K562 (cell line): Measurements from ENCODE around the gene FCHSD1.

Experiments
- E2F6 ChIP-seq, 2 experiments: IDR thresholded peaks; 2 replicates each; pipeline ENCODE4 v1.6.1; 2011; ENCODE audit warnings: borderline replicate concordance in 1 of 2, control low read depth in 1 of 2, low read depth in 1 of 2, low read length in 1 of 2, mild to moderate bottlenecking in 1 of 2, mixed read lengths in 1 of 2, moderate library complexity in 1 of 2; ENCODE audit not compliant: insufficient read depth in 1 of 2, insufficient read length in 1 of 2, poor library complexity in 1 of 2, severe bottlenecking in 1 of 2; ENCODE audit errors: extremely low read depth in 1 of 2
- EP300 ChIP-seq: IDR thresholded peaks from 2 replicates; pipeline ENCODE4 v1.6.1; 2012; ENCODE audit warnings: low read length, improper control_type of control experiment
- HNRNPL ChIP-seq: fragments of 200-400 bp; formaldehyde crosslinking; IDR thresholded peaks from 2 replicates; pipeline ENCODE4 v1.6.1; 2017; ENCODE audit warnings: low read depth, mild to moderate bottlenecking, low read length
- NEUROD1 ChIP-seq: fragments of 150-350 bp; IDR thresholded peaks from 2 replicates; pipeline ENCODE4 v1.6.1; 2014; ENCODE audit warnings: borderline replicate concordance, low read length, low read depth; ENCODE audit not compliant: partially characterized antibody
- PHF8 ChIP-seq: fragments of 200-600 bp; sonication (generic); IDR thresholded peaks from 2 replicates; pipeline ENCODE4 v1.6.1; 2012; ENCODE audit warnings: mixed run types, mild to moderate bottlenecking, inconsistent platforms, low read length, moderate library complexity, borderline replicate concordance
- POLR2AphosphoS5 ChIP-seq: IDR thresholded peaks from 2 replicates; pipeline ENCODE4 v1.6.1; 2011; ENCODE audit warnings: mild to moderate bottlenecking, low read depth, low read length, moderate library complexity; ENCODE audit not compliant: control insufficient read depth, insufficient read depth
- SMC3 ChIP-seq: conservative IDR thresholded peaks from 2 replicates; pipeline ENCODE4 v1.6.1; 2011; ENCODE audit warnings: low read depth, low read length, improper control_type of control experiment; ENCODE audit not compliant: insufficient read depth
- SP1 ChIP-seq: sonication (generic); formaldehyde crosslinking; IDR thresholded peaks from 2 replicates; pipeline ENCODE4 v1.8.1; 2022; ENCODE audit warnings: mild to moderate bottlenecking, missing genetic modification reagents
- ZNF143 ChIP-seq: sonication (generic); formaldehyde crosslinking; IDR thresholded peaks from 2 replicates; pipeline ENCODE4 v1.9.0; 2022; ENCODE audit warnings: mild to moderate bottlenecking, missing genetic modification reagents
- ZSCAN32 ChIP-seq: fragments of 450-650 bp; formaldehyde crosslinking; IDR thresholded peaks from 2 replicates; pipeline ENCODE4 v1.4.0; 2020; ENCODE audit warnings: mild to moderate bottlenecking, moderate library complexity
- TF ChIP-seq, protein P1 (sequence below), 3 experiments: IDR thresholded peaks in 2 of 3; conservative IDR thresholded peaks in 1 of 3; 2 replicates each; pipeline ENCODE4 v1.5.1; 2011 to 2012; ENCODE audit warnings: low read length in 3 of 3, mild to moderate bottlenecking in 3 of 3, control low read depth in 2 of 3, improper control_type of control experiment in 1 of 3, inconsistent platforms in 1 of 3, low read depth in 1 of 3, mixed read lengths in 1 of 3, moderate library complexity in 1 of 3; ENCODE audit not compliant: insufficient read depth in 2 of 3
- TF ChIP-seq, protein P2 (sequence below): sonication (generic); formaldehyde crosslinking; IDR thresholded peaks from 2 replicates; pipeline ENCODE4 v1.8.0; 2022; ENCODE audit warnings: missing genetic modification reagents, mild to moderate bottlenecking, moderate library complexity, borderline replicate concordance
- TF ChIP-seq, protein P3 (sequence below): sonication (generic); formaldehyde crosslinking; IDR thresholded peaks from 2 replicates; pipeline ENCODE4 v1.8.0; 2022; ENCODE audit warnings: mild to moderate bottlenecking, missing genetic modification reagents

GRCh38 chr5:141680178-141680577, 29.0 kb upstream of the FCHSD1 start:
- TF ChIP-seq PHF8 (no peak), POLR2AphosphoS5 (no peak), E2F6 (IDR thresholded peaks at IDR 0.05; ENCODE audit: borderline replicate concordance in 1 of 2, extremely low read depth in 1 of 2, insufficient read depth in 1 of 2, insufficient read length in 1 of 2, low read depth in 1 of 2, low read length in 1 of 2, poor library complexity in 1 of 2, severe bottlenecking in 1 of 2) (no peak), HNRNPL (no peak), NEUROD1 (no peak), ZNF143 (no peak), ZSCAN32 (CRISPR knock-in tag) (no peak), SMC3 (no peak), EP300 (no peak), SP1 (CRISPR knock-in tag) (no peak)
- TF ChIP-seq, protein P1, sequence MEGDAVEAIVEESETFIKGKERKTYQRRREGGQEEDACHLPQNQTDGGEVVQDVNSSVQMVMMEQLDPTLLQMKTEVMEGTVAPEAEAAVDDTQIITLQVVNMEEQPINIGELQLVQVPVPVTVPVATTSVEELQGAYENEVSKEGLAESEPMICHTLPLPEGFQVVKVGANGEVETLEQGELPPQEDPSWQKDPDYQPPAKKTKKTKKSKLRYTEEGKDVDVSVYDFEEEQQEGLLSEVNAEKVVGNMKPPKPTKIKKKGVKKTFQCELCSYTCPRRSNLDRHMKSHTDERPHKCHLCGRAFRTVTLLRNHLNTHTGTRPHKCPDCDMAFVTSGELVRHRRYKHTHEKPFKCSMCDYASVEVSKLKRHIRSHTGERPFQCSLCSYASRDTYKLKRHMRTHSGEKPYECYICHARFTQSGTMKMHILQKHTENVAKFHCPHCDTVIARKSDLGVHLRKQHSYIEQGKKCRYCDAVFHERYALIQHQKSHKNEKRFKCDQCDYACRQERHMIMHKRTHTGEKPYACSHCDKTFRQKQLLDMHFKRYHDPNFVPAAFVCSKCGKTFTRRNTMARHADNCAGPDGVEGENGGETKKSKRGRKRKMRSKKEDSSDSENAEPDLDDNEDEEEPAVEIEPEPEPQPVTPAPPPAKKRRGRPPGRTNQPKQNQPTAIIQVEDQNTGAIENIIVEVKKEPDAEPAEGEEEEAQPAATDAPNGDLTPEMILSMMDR (IDR thresholded peaks at IDR 0.05 in 2 of 3, conservative IDR thresholded peaks at IDR 0.05 in 1 of 3; ENCODE audit: insufficient read depth in 2 of 3, low read depth in 1 of 3, low read length in 3 of 3): no peak
- TF ChIP-seq, protein P2, sequence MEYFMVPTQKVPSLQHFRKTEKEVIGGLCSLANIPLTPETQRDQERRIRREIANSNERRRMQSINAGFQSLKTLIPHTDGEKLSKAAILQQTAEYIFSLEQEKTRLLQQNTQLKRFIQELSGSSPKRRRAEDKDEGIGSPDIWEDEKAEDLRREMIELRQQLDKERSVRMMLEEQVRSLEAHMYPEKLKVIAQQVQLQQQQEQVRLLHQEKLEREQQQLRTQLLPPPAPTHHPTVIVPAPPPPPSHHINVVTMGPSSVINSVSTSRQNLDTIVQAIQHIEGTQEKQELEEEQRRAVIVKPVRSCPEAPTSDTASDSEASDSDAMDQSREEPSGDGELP (CRISPR knock-in tag): no peak
- TF ChIP-seq, protein P3, sequence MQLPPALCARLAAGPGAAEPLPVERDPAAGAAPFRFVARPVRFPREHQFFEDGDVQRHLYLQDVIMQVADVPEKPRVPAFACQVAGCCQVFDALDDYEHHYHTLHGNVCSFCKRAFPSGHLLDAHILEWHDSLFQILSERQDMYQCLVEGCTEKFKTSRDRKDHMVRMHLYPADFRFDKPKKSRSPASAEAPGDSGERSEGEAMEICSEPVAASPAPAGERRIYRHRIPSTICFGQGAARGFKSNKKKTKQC: no peak
